CD4-positive, alpha-beta T cell treated with Interleukin-17A for 1 hour (primary cell): ENCODE measurements around the gene CREB5.

Experiments
- DNase-seq: peaks from one replicate; pipeline ENCODE4 v3.0.0-alpha.2; 2020

The CREB5 gene

GRCh38 chr7:28874001-28874400 lies 461.7 kb downstream of the CREB5 start:
- DNase-seq: no peak
